Activated CD8-positive, alpha-beta memory T cell treated with anti-CD3 and anti-CD28 coated beads, Interleukin-2, amount 10 ng/mL, durations not matched to agents 7 days and 5 days (primary cell): ENCODE measurements around the gene HMCN1. TPM values are rescaled to one million over a fixed set of nuclear protein-coding genes. Genes with fewer than 3 reads are reported as not detected.

ENCODE experiments used
- ATAC-seq: fragments of 150-1000 bp; cut with Tn5 transposase; one replicate; pipeline ENCODE4 v1.10.0; 2021; ENCODE audit warnings: moderate library complexity
- CTCF ChIA-PET: fragments of 350-600 bp; sonication (Branson Sonifier 250); formaldehyde crosslinking; loops from one replicate; lab custom pipeline; 2021; ENCODE audit warnings: antibody characterized with exemption; lab: Charles Lee
- DNase-seq: peaks from one replicate; pipeline ENCODE4 v3.0.0-alpha.2; 2020
- H3K27ac Mint-ChIP-seq: one replicate; pipeline ENCODE4 v1.8.0; 2021; ENCODE audit warnings: mild to moderate bottlenecking, mixed read lengths
- H3K27me3 Mint-ChIP-seq: one replicate; pipeline ENCODE4 v1.8.0; 2021; ENCODE audit warnings: mixed read lengths
- H3K36me3 Mint-ChIP-seq: one replicate; pipeline ENCODE4 v1.8.0; 2021; ENCODE audit warnings: mild to moderate bottlenecking, mixed read lengths
- H3K4me1 Mint-ChIP-seq: one replicate; pipeline ENCODE4 v1.8.0; 2021; ENCODE audit warnings: mixed read lengths
- H3K4me3 Mint-ChIP-seq: one replicate; pipeline ENCODE4 v1.8.0; 2021; ENCODE audit warnings: mild to moderate bottlenecking, moderate library complexity, mixed read lengths
- H3K9me3 Mint-ChIP-seq: one replicate; pipeline ENCODE4 v1.8.0; 2022; ENCODE audit warnings: low read depth, mixed read lengths
- total RNA-seq, 2 experiments: library from RNA; stranded (reverse); gene quantifications; one replicate each; pipeline ENCODE4 v1.2.3, GENCODE V29; 2021

The HMCN1 gene
- total RNA-seq, 2 experiments from 2014 or later = 0.06 to 0.28 TPM

- no peak overlapping the region for H3K4me3 Mint-ChIP-seq
- no peak overlapping the region for H3K27ac Mint-ChIP-seq
- DNase-seq = no peak
- H3K27me3 Mint-ChIP-seq = peaks cover 6% of the 10 kb centered on the region
- CTCF ChIA-PET = no interaction called here
- ATAC-seq = no peak
- no peaks in the 10 kb centered on the region for H3K9me3 Mint-ChIP-seq
- no peaks in the 10 kb centered on the region for H3K36me3 Mint-ChIP-seq
- no peaks in the 10 kb centered on the region for H3K4me1 Mint-ChIP-seq
Measured at GRCh38 chr1:185960422-185961321, 226.5 kb downstream of the HMCN1 start.

DNA sequence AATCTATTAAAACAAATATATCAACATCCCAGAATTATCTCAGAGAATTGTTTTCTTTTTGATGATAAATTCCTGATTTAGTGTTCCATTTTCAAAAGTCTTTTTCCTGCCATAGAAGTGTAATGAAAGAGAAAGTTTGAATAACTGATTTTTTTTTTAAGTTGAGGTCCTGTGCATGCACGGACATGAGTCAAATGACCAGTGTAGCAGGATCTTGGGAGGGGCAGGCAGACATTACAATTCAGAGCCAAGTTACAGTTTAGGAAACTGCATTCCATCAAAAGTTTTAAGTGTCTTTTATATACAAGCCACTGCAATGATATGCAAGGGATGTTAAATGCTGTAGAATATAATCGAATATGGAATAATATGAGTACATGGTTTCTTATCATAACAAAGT lies 227.5 kb downstream of the HMCN1 start:
- DNase-seq (no peak), ATAC-seq (no peak)
- Mint-ChIP-seq H3K9me3 (no peaks in the 10 kb centered on the region), H3K36me3 (no peaks in the 10 kb centered on the region), H3K4me3 (no peak overlapping the region), H3K27ac (no peak overlapping the region), H3K27me3 (peaks cover 6% of the 10 kb centered on the region), H3K4me1 (no peaks in the 10 kb centered on the region)
- CTCF ChIA-PET = no interaction called here

- DNase-seq (no peak), ATAC-seq (no peak)
- no peak overlapping the region for H3K4me3 Mint-ChIP-seq
- CTCF ChIA-PET = no interaction called here
- H3K27me3 Mint-ChIP-seq = peaks cover 11% of the 10 kb centered on the region
- no peaks in the 10 kb centered on the region for H3K9me3 Mint-ChIP-seq
- H3K27ac Mint-ChIP-seq = no peak overlapping the region
- no peaks in the 10 kb centered on the region for H3K36me3 Mint-ChIP-seq
- H3K4me1 Mint-ChIP-seq = no peaks in the 10 kb centered on the region
Measured at GRCh38 chr1:185964946-185965345, 230.8 kb downstream of the HMCN1 start.

GRCh38 chr1:185965870-185966269 lies 231.7 kb downstream of the HMCN1 start:
- CTCF ChIA-PET = no interaction called here
- Mint-ChIP-seq H3K27me3 (peaks cover 11% of the 10 kb centered on the region), H3K9me3 (no peaks in the 10 kb centered on the region), H3K36me3 (no peaks in the 10 kb centered on the region), H3K4me3 (no peak overlapping the region), H3K4me1 (no peaks in the 10 kb centered on the region), H3K27ac (no peak overlapping the region)
- ATAC-seq = no peak
- DNase-seq = no peak

GRCh38 chr1:185966471-185966870 lies 232.3 kb downstream of the HMCN1 start:
- Mint-ChIP-seq H3K4me3 (no peak overlapping the region), H3K27ac (no peak overlapping the region), H3K9me3 (no peaks in the 10 kb centered on the region), H3K4me1 (no peaks in the 10 kb centered on the region), H3K27me3 (peaks cover 11% of the 10 kb centered on the region), H3K36me3 (no peaks in the 10 kb centered on the region)
- DNase-seq = no peak
- CTCF ChIA-PET = no interaction called here
- ATAC-seq = no peak

DNA sequence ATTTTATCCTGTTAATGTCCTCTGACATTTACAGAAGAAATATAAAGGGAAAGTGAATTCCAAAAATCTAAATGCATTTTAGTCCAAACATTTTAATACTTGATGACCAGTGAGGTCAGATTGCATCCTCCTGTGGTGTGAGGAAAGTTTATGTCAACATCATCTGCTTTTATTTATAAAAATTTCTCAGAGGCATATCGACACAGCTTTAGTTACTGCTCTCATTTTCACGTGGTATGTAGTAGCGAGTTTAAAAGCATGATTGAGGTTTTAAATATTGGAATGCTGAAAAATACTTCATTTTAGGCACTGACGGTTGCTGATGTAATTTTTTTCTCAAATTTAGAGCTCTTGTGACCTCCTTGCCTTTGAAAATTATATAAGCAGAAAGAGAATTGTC lies 234.8 kb downstream of the HMCN1 start:
- Mint-ChIP-seq H3K4me1 (no peaks in the 10 kb centered on the region), H3K27me3 (peaks cover 5% of the 10 kb centered on the region), H3K27ac (no peak overlapping the region), H3K36me3 (no peaks in the 10 kb centered on the region), H3K4me3 (no peak overlapping the region), H3K9me3 (no peaks in the 10 kb centered on the region)
- ATAC-seq = no peak
- CTCF ChIA-PET = no interaction called here
- no peak for DNase-seq

- CTCF ChIA-PET = no interaction called here
Measured at GRCh38 chr1:185969524-185969991, 235.4 kb downstream of the HMCN1 start.

GRCh38 chr1:185971688-185972087 lies 237.5 kb downstream of the HMCN1 start:
- ATAC-seq (no peak), DNase-seq (no peak)
- CTCF ChIA-PET = no interaction called here
- Mint-ChIP-seq H3K4me3 (no peak overlapping the region), H3K27me3 (peaks cover 9% of the 10 kb centered on the region), H3K9me3 (no peaks in the 10 kb centered on the region), H3K27ac (no peak overlapping the region), H3K4me1 (no peaks in the 10 kb centered on the region), H3K36me3 (no peaks in the 10 kb centered on the region)

More at GRCh38 chr1:185969524-185969991, 235.4 kb downstream of the HMCN1 start:
- Mint-ChIP-seq H3K9me3 (no peaks in the 10 kb centered on the region), H3K36me3 (no peaks in the 10 kb centered on the region), H3K4me3 (no peak overlapping the region), H3K4me1 (no peaks in the 10 kb centered on the region), H3K27ac (no peak overlapping the region), H3K27me3 (peaks cover 5% of the 10 kb centered on the region)
- no peak for ATAC-seq
- no peak for DNase-seq

- Mint-ChIP-seq H3K27me3 (peaks cover 9% of the 10 kb centered on the region), H3K27ac (no peak overlapping the region), H3K36me3 (no peaks in the 10 kb centered on the region), H3K4me1 (no peaks in the 10 kb centered on the region), H3K4me3 (no peak overlapping the region), H3K9me3 (no peaks in the 10 kb centered on the region)
- DNase-seq (no peak), ATAC-seq (no peak)
- CTCF ChIA-PET = no interaction called here
Measured at GRCh38 chr1:185972096-185972850, 238.1 kb downstream of the HMCN1 start.

- Mint-ChIP-seq H3K9me3 (no peaks in the 10 kb centered on the region), H3K4me1 (no peaks in the 10 kb centered on the region), H3K36me3 (no peaks in the 10 kb centered on the region), H3K4me3 (no peak overlapping the region), H3K27ac (no peak overlapping the region), H3K27me3 (peaks cover 9% of the 10 kb centered on the region)
- DNase-seq = no peak
- no peak for ATAC-seq
- CTCF ChIA-PET = no interaction called here
Measured at GRCh38 chr1:185973645-185974044, 239.5 kb downstream of the HMCN1 start.

DNA sequence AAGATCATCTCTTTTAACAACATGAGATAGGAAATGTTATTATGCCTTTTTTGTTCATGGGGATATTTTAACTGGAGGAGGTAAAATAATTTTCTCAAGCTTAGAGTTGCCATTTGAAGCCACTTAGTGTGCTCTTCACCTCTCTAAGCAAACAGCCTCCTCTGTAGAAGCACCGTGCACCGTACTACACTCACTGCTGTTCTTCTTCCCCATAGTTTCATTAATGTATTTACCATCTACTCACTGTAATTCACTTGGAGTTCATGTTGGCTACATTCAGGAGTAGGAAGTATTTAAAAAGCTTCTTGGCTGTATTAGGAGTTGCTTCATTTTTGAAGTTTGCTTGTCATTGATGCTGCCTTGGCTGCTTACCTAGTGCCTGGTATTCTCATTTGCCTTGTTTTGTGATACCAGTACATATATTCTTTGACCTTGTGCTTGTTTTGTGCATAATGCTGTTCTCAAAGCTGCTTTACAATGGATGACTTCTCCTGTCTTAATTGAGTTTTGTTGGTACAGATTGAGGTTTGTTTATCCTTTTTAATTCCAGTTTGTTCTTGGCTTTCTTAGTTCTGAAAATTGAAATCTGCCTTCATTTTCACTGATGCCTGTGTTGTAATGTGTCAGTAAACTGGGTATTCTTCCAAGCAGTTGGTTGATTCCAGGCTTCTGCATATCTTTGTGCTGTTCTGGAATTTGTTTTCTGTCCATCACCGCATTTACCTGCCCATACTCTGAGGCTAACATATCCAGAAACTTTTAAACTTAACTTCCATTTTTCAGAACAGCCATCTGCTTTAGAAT lies 240.4 kb downstream of the HMCN1 start:
- CTCF ChIA-PET = no interaction called here
- H3K9me3 Mint-ChIP-seq = no peaks in the 10 kb centered on the region

GRCh38 chr1:185980891-185981290 lies 246.7 kb downstream of the HMCN1 start:
- no peaks in the 10 kb centered on the region for H3K36me3 Mint-ChIP-seq
- H3K27me3 Mint-ChIP-seq = no peaks in the 10 kb centered on the region
- no peak overlapping the region for H3K4me3 Mint-ChIP-seq
- no peaks in the 10 kb centered on the region for H3K9me3 Mint-ChIP-seq
- CTCF ChIA-PET = no interaction called here
- no peak overlapping the region for H3K27ac Mint-ChIP-seq
- no peak for ATAC-seq
- H3K4me1 Mint-ChIP-seq = no peaks in the 10 kb centered on the region
- no peak for DNase-seq

More for the DNA sequence above, 240.4 kb downstream of the HMCN1 start:
- Mint-ChIP-seq H3K4me1 (no peaks in the 10 kb centered on the region), H3K27ac (no peak overlapping the region), H3K27me3 (peaks cover 4% of the 10 kb centered on the region), H3K4me3 (no peak overlapping the region), H3K36me3 (no peaks in the 10 kb centered on the region)
- no peak for DNase-seq
- ATAC-seq = no peak

- peaks cover 3% of the 10 kb centered on the region for H3K27me3 Mint-ChIP-seq
- CTCF ChIA-PET = no interaction called here
- H3K4me3 Mint-ChIP-seq = no peak overlapping the region
- ATAC-seq = no peak
- H3K27ac Mint-ChIP-seq = no peak overlapping the region
- no peak for DNase-seq
- H3K9me3 Mint-ChIP-seq = no peaks in the 10 kb centered on the region
- H3K36me3 Mint-ChIP-seq = no peaks in the 10 kb centered on the region
- peaks cover 9% of the 10 kb centered on the region for H3K4me1 Mint-ChIP-seq
Measured at GRCh38 chr1:185984113-185984836, 250.1 kb downstream of the HMCN1 start.
